MCF 10A (cell line): Measurements from ENCODE around the gene FLRT3. TPM values are rescaled to one million over a fixed set of nuclear protein-coding genes. Genes with fewer than 3 reads are reported as not detected.

ENCODE experiments used
- Bru-seq: library from RNA; stranded (reverse); fragments of 400-500 nt; gene quantifications from one replicate; lab custom pipeline; 2021; lab: Mats Ljungman, UMichigan
- BruChase-seq, 2 experiments: library from RNA; stranded (reverse); fragments of 400-500 nt; gene quantifications; one replicate each; lab custom pipeline; 2021; lab: Mats Ljungman, UMichigan
- BruUV-seq: library from RNA; stranded (reverse); fragments of 400-500 nt; replicated peaks from 2 replicates; lab custom pipeline; 2021; lab: Mats Ljungman, UMichigan
- CTCF ChIA-PET: fragments of 300-600 bp; sonication (Branson Sonifier 250); formaldehyde crosslinking; extraction: SDS; loops from one replicate; lab custom pipeline; 2021; ENCODE audit warnings: antibody characterized with exemption, inconsistent platforms; lab: Yijun Ruan, JAX
- POLR2A ChIA-PET: fragments of 300-600, 350-650 bp; sonication (Branson Sonifier 250); formaldehyde crosslinking; extraction: SDS; loops from one replicate; lab custom pipeline; 2020; ENCODE audit warnings: antibody characterized with exemption, inconsistent platforms; lab: Yijun Ruan, JAX
- DNase-seq: peaks from one replicate; pipeline ENCODE4 v3.0.0-alpha.2; 2018; ENCODE audit not compliant: unreplicated experiment
- H3K27ac Mint-ChIP-seq: one replicate; pipeline ENCODE4 v1.8.0; 2022; ENCODE audit warnings: mild to moderate bottlenecking, low read depth, mixed read lengths; ENCODE audit not compliant: unreplicated experiment
- H3K27me3 Mint-ChIP-seq: one replicate; pipeline ENCODE4 v1.8.0; 2022; ENCODE audit warnings: mixed read lengths; ENCODE audit not compliant: insufficient read depth, unreplicated experiment
- H3K36me3 Mint-ChIP-seq: one replicate; pipeline ENCODE4 v1.8.0; 2022; ENCODE audit warnings: mild to moderate bottlenecking, moderate library complexity, mixed read lengths; ENCODE audit not compliant: insufficient read depth, unreplicated experiment
- H3K4me1 Mint-ChIP-seq: one replicate; pipeline ENCODE4 v1.8.0; 2022; ENCODE audit warnings: mixed read lengths; ENCODE audit not compliant: insufficient read depth, unreplicated experiment
- H3K4me3 Mint-ChIP-seq: one replicate; pipeline ENCODE4 v1.8.0; 2022; ENCODE audit warnings: mild to moderate bottlenecking, moderate library complexity, mixed read lengths; ENCODE audit not compliant: unreplicated experiment
- H3K9me3 Mint-ChIP-seq: one replicate; pipeline ENCODE4 v1.8.0; 2022; ENCODE audit warnings: mixed read lengths; ENCODE audit not compliant: unreplicated experiment
- intact Hi-C: fragments of 100-400 bp; cut with micrococcal nuclease; formaldehyde crosslinking; loops from 2 replicates; pipeline ENCODE4 v1.14.1; 2022
- long read RNA-seq: library from polyadenylated mRNA; stranded (forward); transcript quantifications from one replicate; pipeline ENCODE4 v2.0.0, GENCODE V29; 2022
- total RNA-seq: library from RNA; stranded (reverse); gene quantifications from 2 replicates; pipeline ENCODE4 v1.2.3, GENCODE V29; 2022
- TF ChIP-seq, protein P1 (sequence below): fragments of 200-600 bp; IDR thresholded peaks from one replicate; pipeline ENCODE4 v1.8.0; 2022; ENCODE audit warnings: antibody characterized with exemption, mild to moderate bottlenecking; ENCODE audit not compliant: unreplicated experiment

FLRT3 gene
- total RNA-seq (13.3 and 15.7 TPM in 2 replicates), Bru-seq, nascent RNA (percentile 87 among the genes with signal in this experiment), BruChase-seq, experiment 1, labeled RNA remaining after a 6-hour chase (percentile 47 among the genes with signal in this experiment), BruChase-seq, experiment 2, labeled RNA remaining after a 2-hour chase (percentile 92 among the genes with signal in this experiment)
- long read RNA-seq, full-length matches to known transcripts, result 37 of 54 reads
- long read RNA-seq, partial matches to known transcripts, result 0 of 54 reads
- long read RNA-seq, other reads (novel, unspliced or antisense), result 17 of 54 reads

DNA sequence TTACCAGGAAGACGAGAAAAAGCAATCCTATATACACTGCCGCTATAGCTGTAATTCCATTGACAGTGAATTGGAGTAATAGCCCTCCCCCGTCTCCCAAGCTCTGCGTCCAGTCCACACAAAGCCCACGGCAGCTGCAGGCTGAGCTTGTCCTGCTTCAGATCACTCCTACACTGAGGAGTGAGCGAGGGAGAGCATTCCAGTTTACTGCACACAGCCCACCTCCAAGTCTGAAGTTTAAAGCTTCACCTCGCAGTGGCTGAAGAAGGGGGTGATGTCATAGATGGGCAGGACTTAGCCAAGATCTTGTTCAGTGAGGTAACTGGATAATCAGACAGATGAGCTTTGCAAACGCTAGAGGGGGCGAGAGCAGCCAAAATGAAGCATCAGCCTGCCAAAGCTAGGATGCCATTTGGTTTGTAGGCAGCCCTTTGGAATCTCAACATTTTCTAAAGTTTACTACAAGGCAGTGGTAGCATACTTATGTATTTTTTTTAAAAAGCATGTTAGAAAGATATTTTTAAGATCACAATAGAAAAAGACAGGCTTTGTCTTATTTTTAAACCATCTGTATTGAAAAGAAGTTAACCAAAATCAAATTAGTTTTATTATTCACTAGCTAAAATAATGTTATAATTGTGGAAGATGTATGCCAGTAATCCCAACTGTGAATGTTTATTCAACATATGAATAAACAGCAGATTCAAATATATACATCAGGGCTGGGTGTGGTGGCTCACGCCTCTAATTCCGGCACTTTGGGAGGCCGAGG is at the start of gene FLRT3:
FLRT3 (minus strand) TSS at position 213 of the 772 bp plus-strand sequence. CDS start 10,106 bp downstream, outside the sequence.
- peak; percentile 97 for DNase-seq
- BruUV-seq, result no TSS peak
- Mint-ChIP-seq H3K27me3 (no peaks in the 10 kb centered on the region), H3K9me3 (no peaks in the 10 kb centered on the region), H3K27ac (peak within 1 kb of the TSS; percentile 84), H3K4me1 (no peaks in the 10 kb centered on the region), H3K4me3 (peak within 1 kb of the TSS; percentile 74), H3K36me3 (no peaks in the 10 kb centered on the region)
- intact Hi-C loops, result loop anchor here (1.0 to 10.0 kb wide), 10 partner anchors 140 to 1317 kb away; no protein-coding TSS in a partner anchor
- ChIA-PET CTCF (interaction anchor here (0.5 to 2.9 kb wide), 78 partner anchors 9 to 1595 kb away, joined by 3 to 20 read pairs (median 4); no protein-coding TSS in a partner anchor), POLR2A (interaction anchor here (0.6 to 5.7 kb wide), 65 partner anchors 10 to 1593 kb away, joined by 3 to 93 read pairs (median 4); no protein-coding TSS in a partner anchor)
- TF ChIP-seq, protein P1, sequence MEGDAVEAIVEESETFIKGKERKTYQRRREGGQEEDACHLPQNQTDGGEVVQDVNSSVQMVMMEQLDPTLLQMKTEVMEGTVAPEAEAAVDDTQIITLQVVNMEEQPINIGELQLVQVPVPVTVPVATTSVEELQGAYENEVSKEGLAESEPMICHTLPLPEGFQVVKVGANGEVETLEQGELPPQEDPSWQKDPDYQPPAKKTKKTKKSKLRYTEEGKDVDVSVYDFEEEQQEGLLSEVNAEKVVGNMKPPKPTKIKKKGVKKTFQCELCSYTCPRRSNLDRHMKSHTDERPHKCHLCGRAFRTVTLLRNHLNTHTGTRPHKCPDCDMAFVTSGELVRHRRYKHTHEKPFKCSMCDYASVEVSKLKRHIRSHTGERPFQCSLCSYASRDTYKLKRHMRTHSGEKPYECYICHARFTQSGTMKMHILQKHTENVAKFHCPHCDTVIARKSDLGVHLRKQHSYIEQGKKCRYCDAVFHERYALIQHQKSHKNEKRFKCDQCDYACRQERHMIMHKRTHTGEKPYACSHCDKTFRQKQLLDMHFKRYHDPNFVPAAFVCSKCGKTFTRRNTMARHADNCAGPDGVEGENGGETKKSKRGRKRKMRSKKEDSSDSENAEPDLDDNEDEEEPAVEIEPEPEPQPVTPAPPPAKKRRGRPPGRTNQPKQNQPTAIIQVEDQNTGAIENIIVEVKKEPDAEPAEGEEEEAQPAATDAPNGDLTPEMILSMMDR, result peak; percentile 89

DNA sequence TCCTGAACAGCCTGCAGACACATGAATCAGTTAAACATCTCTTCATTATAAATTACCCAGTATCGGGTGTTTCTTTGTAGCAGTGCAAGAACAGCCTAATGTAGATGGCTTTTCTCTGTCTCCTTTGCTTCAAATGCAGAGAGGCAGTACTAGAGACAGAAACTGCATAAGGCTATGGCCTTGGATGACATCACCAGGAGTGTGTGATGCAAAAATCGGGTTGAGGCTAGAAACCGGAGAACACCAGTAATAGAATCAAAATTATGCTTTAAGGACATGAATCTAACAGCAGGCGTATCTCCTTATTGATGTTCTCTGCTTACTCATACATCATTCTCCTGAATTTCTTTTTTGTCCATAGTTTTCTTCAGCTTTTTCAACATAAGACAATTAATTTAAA is 49.3 kb upstream of the FLRT3 start:
- H3K4me3 Mint-ChIP-seq, result no peak overlapping the region
- ChIA-PET CTCF (no interaction called here), POLR2A (no interaction called here)
- intact Hi-C loops, result no loop called here
- no peaks in the 10 kb centered on the region for H3K36me3 Mint-ChIP-seq
- no TSS peak for BruUV-seq
- H3K27ac Mint-ChIP-seq, result no peak overlapping the region
- no peak for DNase-seq
- TF ChIP-seq, protein P1, result no peak
- no peaks in the 10 kb centered on the region for H3K27me3 Mint-ChIP-seq
- H3K4me1 Mint-ChIP-seq, result peaks cover 5% of the 10 kb centered on the region
- peaks cover 7% of the 10 kb centered on the region for H3K9me3 Mint-ChIP-seq

DNA sequence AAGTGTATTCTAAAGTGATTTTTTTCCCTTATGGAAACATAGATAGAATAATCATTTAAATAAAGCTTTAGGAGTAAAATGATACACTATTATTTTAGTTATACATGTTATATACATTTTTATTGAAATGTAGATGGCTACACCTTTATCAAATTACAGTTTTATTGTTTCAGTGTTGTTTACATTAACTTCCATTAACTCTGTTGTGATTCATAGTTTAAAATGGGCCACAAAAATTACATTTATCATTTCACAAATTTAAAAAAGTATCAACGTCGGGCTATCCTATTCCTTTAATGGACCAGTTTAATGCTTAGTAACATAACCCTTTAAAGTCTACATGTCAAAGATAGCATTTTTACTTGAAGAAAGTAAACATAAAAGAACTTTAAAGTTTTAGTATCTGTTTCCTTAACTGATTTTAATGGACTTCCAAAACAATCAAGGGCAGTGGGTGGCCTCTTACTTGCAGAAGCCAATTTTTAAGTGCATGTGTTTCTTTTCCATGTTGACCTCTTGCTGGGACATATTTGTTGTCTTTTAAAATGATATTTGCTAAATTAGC is 47.8 kb upstream of the FLRT3 start:
- Mint-ChIP-seq H3K27ac (no peak overlapping the region), H3K27me3 (no peaks in the 10 kb centered on the region), H3K36me3 (no peaks in the 10 kb centered on the region), H3K4me1 (peaks cover 5% of the 10 kb centered on the region), H3K9me3 (peaks cover 7% of the 10 kb centered on the region), H3K4me3 (no peak overlapping the region)
- ChIA-PET CTCF (interaction anchor here (0.6 to 1.2 kb wide), 2 partner anchors 202 to 1183 kb away, joined by 3 to 4 read pairs; no protein-coding TSS in a partner anchor), POLR2A (interaction anchor here (0.6 to 1.3 kb wide), 6 partner anchors 10 to 568 kb away, joined by 3 to 4 read pairs (median 3); no protein-coding TSS in a partner anchor)
- no peak for DNase-seq
- intact Hi-C loops, result no loop called here
- no TSS peak for BruUV-seq
- TF ChIP-seq, protein P1, result no peak
